ENCODE results near the gene MYLK4.

- TF ChIP-seq EP300 (IDR thresholded peaks at IDR 0.05) (no peak), CTCF (IDR thresholded peaks at IDR 0.05) (no peak), POLR2A (IDR thresholded peaks at IDR 0.05; ENCODE audit: low read depth) (no peak)
Observed at GRCh38 chr6:2770171-2770570, 19.4 kb upstream of the MYLK4 start.
